Gastroesophageal sphincter (tissue), 4 donors: Measurements from ENCODE around the gene HAUS5. TPM values are rescaled to one million over a fixed set of nuclear protein-coding genes. Genes with fewer than 3 reads are reported as not detected.

Source experiments
- ATAC-seq: fragments of 150-250 bp; one replicate; pipeline ENCODE4 v1.9.1; 2016; ENCODE audit warnings: mild to moderate bottlenecking, moderate library complexity
- H3K27ac ChIP-seq, 4 donors: fragments of 200-600 bp; sonication (generic) in 3 of 4; 1 replicate in 3 of 4; 2 replicates in 1 of 4; pipeline ENCODE4 v1.5.1; 2016 to 2019
- H3K27me3 ChIP-seq: fragments of 200-600 bp; sonication (generic); one replicate; pipeline ENCODE4 v1.5.1; 2019
- H3K36me3 ChIP-seq, 2 donors: fragments of 200-600 bp; sonication (generic); one replicate each; pipeline ENCODE4 v1.5.1; 2019; ENCODE audit warnings: control low read depth in 1 of 2
- H3K4me1 ChIP-seq, 3 donors: fragments of 200-600 bp; sonication (generic); 1 replicate in 2 of 3; 2 replicates in 1 of 3; pipeline ENCODE4 v1.5.1; 2016 to 2019; ENCODE audit warnings: control low read depth in 2 of 3
- H3K4me3 ChIP-seq, 2 donors: fragments of 200-600 bp; sonication (generic); one replicate each; pipeline ENCODE4 v1.5.1; 2019; ENCODE audit warnings: mild to moderate bottlenecking in 1 of 2, moderate library complexity in 1 of 2
- H3K9me3 ChIP-seq, 3 donors: fragments of 200-600 bp; sonication (generic); one replicate each; pipeline ENCODE4 v1.5.1; 2017 to 2019; ENCODE audit warnings: control low read depth in 2 of 3
- EP300 ChIP-seq: sonication (generic); formaldehyde crosslinking; IDR thresholded peaks from one replicate; pipeline ENCODE4 v1.6.1; 2017; ENCODE audit warnings: antibody characterized with exemption, mild to moderate bottlenecking
- POLR2A ChIP-seq, 2 donors: fragments of 450-650 bp; IDR thresholded peaks; one replicate each; pipeline ENCODE4 v1.6.1; 2017; ENCODE audit warnings: antibody characterized with exemption in 2 of 2, mild to moderate bottlenecking in 2 of 2, moderate library complexity in 1 of 2
- POLR2AphosphoS5 ChIP-seq: sonication (generic); formaldehyde crosslinking; IDR thresholded peaks from one replicate; pipeline ENCODE4 v1.6.1; 2017; ENCODE audit warnings: antibody characterized with exemption
- WGBS, 2 donors: methylation state at CpG; one replicate each; pipeline ENCODE4 v1.1.5; 2018; ENCODE audit warnings: low coverage in 1 of 2; 5-methylcytosine and 5-hydroxymethylcytosine counted together
- total RNA-seq, 4 donors: library from RNA; depleted of rRNA; stranded (reverse); fragments of >200 nt; gene quantifications; one replicate each; pipeline ENCODE4 v1.1.0, GENCODE V29; 2016
- TF ChIP-seq, protein P1 (sequence below), 4 experiments: fragments of 200-600 bp in 2 of 4; fragments of 450-650 bp in 2 of 4; sonication (generic) in 1 of 4; IDR thresholded peaks; one replicate each; pipeline ENCODE4 v1.5.1; 2017 to 2019; ENCODE audit warnings: antibody characterized with exemption in 4 of 4, mild to moderate bottlenecking in 2 of 4, moderate library complexity in 2 of 4

The HAUS5 gene
- total RNA-seq, 4 donors from 2014 or later, result 3.9 to 8.7 (median 6.2) TPM

DNA sequence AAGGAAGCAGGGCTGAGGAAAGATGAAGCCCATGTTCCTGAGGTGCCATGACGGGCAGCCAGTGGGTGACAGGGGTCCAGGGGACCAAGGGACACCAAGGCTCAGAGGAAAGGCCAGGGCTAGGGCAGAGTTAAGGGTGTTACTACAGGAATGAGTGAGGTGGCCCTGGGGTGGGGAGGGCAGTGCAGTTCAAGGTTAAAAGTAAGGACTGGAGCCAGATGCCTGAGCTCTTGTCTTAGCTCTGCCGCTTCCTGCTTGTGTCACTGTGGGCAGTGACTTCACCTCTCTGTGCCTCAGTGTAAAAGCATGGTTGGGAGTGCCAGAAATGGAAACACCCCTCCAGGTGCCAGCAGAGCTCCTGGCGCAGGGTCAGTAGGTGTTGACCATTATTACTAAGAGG lies 24.1 kb downstream of the HAUS5 start:
- H3K27ac ChIP-seq, result no peak overlapping the region
- TF ChIP-seq EP300 (no peak), POLR2AphosphoS5 (no peak), POLR2A (IDR thresholded peaks at IDR 0.05) (no peak)
- TF ChIP-seq, protein P1, sequence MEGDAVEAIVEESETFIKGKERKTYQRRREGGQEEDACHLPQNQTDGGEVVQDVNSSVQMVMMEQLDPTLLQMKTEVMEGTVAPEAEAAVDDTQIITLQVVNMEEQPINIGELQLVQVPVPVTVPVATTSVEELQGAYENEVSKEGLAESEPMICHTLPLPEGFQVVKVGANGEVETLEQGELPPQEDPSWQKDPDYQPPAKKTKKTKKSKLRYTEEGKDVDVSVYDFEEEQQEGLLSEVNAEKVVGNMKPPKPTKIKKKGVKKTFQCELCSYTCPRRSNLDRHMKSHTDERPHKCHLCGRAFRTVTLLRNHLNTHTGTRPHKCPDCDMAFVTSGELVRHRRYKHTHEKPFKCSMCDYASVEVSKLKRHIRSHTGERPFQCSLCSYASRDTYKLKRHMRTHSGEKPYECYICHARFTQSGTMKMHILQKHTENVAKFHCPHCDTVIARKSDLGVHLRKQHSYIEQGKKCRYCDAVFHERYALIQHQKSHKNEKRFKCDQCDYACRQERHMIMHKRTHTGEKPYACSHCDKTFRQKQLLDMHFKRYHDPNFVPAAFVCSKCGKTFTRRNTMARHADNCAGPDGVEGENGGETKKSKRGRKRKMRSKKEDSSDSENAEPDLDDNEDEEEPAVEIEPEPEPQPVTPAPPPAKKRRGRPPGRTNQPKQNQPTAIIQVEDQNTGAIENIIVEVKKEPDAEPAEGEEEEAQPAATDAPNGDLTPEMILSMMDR (IDR thresholded peaks at IDR 0.05), result no peak
- H3K4me1 ChIP-seq, result peaks cover 0 to 3% (median 0%) of the 10 kb centered on the region in 3 donors
- no peak overlapping the region for H3K4me3 ChIP-seq
- H3K36me3 ChIP-seq, result peaks cover 0 to 69% of the 10 kb centered on the region in 2 donors
- ATAC-seq, result no peak
- H3K9me3 ChIP-seq, result no peaks in the 10 kb centered on the region
- H3K27me3 ChIP-seq, result no peaks in the 10 kb centered on the region
- 100% methylated on average over 1 of the region's 3 CpGs; no CpG with 5 or more reads in 1 of the 2 donors for WGBS, 2 donors

GRCh38 chr19:35637165-35637564 lies 24.6 kb downstream of the HAUS5 start:
- Histone ChIP-seq H3K27me3 (no peaks in the 10 kb centered on the region), H3K4me1 (peaks cover 0 to 9% (median 0%) of the 10 kb centered on the region in 3 donors), H3K9me3 (no peaks in the 10 kb centered on the region), H3K4me3 (no peak overlapping the region), H3K27ac (no peak overlapping the region), H3K36me3 (peaks cover 0 to 64% of the 10 kb centered on the region in 2 donors)
- TF ChIP-seq POLR2AphosphoS5 (no peak), POLR2A (IDR thresholded peaks at IDR 0.05) (no peak), EP300 (no peak)
- TF ChIP-seq, protein P1 (IDR thresholded peaks at IDR 0.05), result no peak
- no peak for ATAC-seq
- 93% methylated on average over 6 of the region's 25 CpGs; no CpG with 5 or more reads in 1 of the 2 donors for WGBS, 2 donors

GRCh38 chr19:35639321-35639639 lies 26.7 kb downstream of the HAUS5 start:
- H3K27me3 ChIP-seq, result no peaks in the 10 kb centered on the region
- no peak overlapping the region for H3K4me3 ChIP-seq
- H3K4me1 ChIP-seq, result peaks cover 0 to 30% (median 0%) of the 10 kb centered on the region in 3 donors
- H3K9me3 ChIP-seq, result no peaks in the 10 kb centered on the region
- H3K36me3 ChIP-seq, result peaks cover 0 to 42% of the 10 kb centered on the region in 2 donors
- ATAC-seq, result no peak
- no peak overlapping the region for H3K27ac ChIP-seq
- WGBS, 2 donors, result 24 to 59% methylated on average over 5 of the region's 6 CpGs
- TF ChIP-seq EP300, result no peak
- no peak for TF ChIP-seq POLR2A (IDR thresholded peaks at IDR 0.05)
- TF ChIP-seq POLR2AphosphoS5, result no peak
- TF ChIP-seq, protein P1 (IDR thresholded peaks at IDR 0.05), result no peak

- H3K36me3 ChIP-seq, result peaks cover 0 to 37% of the 10 kb centered on the region in 2 donors
- TF ChIP-seq, protein P1 (IDR thresholded peaks at IDR 0.05), result no peak
- TF ChIP-seq POLR2AphosphoS5 (no peak), POLR2A (IDR thresholded peaks at IDR 0.05) (no peak), EP300 (no peak)
- H3K9me3 ChIP-seq, result no peaks in the 10 kb centered on the region
- H3K27me3 ChIP-seq, result no peaks in the 10 kb centered on the region
- ATAC-seq, result no peak
- no peak overlapping the region for H3K4me3 ChIP-seq
- peaks cover 0 to 35% (median 0%) of the 10 kb centered on the region in 3 donors for H3K4me1 ChIP-seq
- WGBS, 2 donors, result 62 to 73% methylated on average over 3 to 5 of the region's 8 CpGs
- H3K27ac ChIP-seq, result no peak overlapping the region
Measured at GRCh38 chr19:35639863-35640262, 27.3 kb downstream of the HAUS5 start.

DNA sequence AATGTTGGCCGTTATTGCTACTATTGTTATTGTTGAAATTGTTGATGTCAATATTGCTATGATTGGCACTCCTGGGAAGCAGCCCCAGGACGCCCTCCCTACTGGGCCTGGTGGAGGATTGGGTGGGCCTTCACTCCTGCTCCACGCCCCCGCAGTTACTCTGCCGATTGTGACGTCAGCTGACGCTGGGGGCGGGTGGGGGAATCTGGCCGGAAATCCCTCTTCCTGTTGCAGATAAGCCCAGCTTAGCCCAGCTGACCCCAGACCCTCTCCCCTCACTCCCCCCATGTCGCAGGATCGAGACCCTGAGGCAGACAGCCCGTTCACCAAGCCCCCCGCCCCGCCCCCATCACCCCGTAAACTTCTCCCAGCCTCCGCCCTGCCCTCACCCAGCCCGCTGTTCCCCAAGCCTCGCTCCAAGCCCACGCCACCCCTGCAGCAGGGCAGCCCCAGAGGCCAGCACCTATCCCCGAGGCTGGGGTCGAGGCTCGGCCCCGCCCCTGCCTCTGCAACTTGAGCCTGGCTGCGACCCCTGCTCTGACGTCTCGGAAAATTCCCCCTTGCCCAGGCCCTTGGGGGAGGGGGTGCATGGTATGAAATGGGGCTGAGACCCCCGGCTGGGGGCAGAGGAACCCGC lies 29.1 kb downstream of the HAUS5 start, which contains the start of gene ETV2:
ETV2 (plus strand) TSS at position 231 of the 637 bp plus-strand sequence. CDS start 716 bp downstream, outside the sequence.
- ATAC-seq, result no peak
- TF ChIP-seq, protein P1 (IDR thresholded peaks at IDR 0.05), result no peak
- TF ChIP-seq POLR2A (IDR thresholded peaks at IDR 0.05), result no peak
- TF ChIP-seq EP300, result no peak
- no peak for TF ChIP-seq POLR2AphosphoS5
- no peaks in the 10 kb centered on the region for H3K27me3 ChIP-seq
- H3K9me3 ChIP-seq, result no peaks in the 10 kb centered on the region
- H3K36me3 ChIP-seq, result peaks cover 0 to 19% of the 10 kb centered on the region in 2 donors
- H3K4me1 ChIP-seq, result peaks cover 0 to 44% (median 6%) of the 10 kb centered on the region in 3 donors
- H3K27ac ChIP-seq, result peak within 1 kb of the TSS in 1 of 4 donors; percentile 6
- H3K4me3 ChIP-seq, result no peak within 1 kb of the TSS
- WGBS, 2 donors, result 9 to 13% methylated on average over 1 to 6 of the region's 28 CpGs
